ENCODE measurements around the gene KRTAP10-1.

The KRTAP10-1 gene

GRCh38 chr21:44539991-44540666 lies at the start of gene KRTAP10-1:
KRTAP10-1 (minus strand) TSS chr21:44540195; CDS start chr21:44540150, 45 bp downstream.
- Histone ChIP-seq H3K36me3 (ENCODE audit: low read length) (no peaks in the 10 kb centered on the region), H3K27ac (ENCODE audit: low read depth, low read length) (no peak within 1 kb of the TSS), H2AFZ (ENCODE audit: low read depth, low read length, severe bottlenecking) (no peak within 1 kb of the TSS), H4K20me1 (ENCODE audit: low read depth, low read length) (no peaks in the 10 kb centered on the region), H3K9ac (ENCODE audit: low read length) (no peak within 1 kb of the TSS), H3K9me3 (ENCODE audit: insufficient read depth, low read length) (0 out of 2 replicates have a peak, but pooled peaks cover 9% of the 10 kb centered on the region), H3K9me2 (replicated peaks; ENCODE audit: insufficient read depth, low read length) (no peaks in the 10 kb centered on the region), H3K4me2 (ENCODE audit: low read depth, low read length, poor library complexity, severe bottlenecking) (no peak within 1 kb of the TSS), H3K4me3 (ENCODE audit: insufficient read depth, low read length, poor library complexity, severe bottlenecking) (no peak within 1 kb of the TSS), H3K27me3 (ENCODE audit: low read length) (no peaks in the 10 kb centered on the region), H3F3A (ENCODE audit: insufficient read depth) (no peaks in the 10 kb centered on the region), H3K79me2 (ENCODE audit: insufficient read depth, low read length) (no peaks in the 10 kb centered on the region)
- no peak for TF ChIP-seq CTCF (IDR thresholded peaks at IDR 0.05; ENCODE audit: insufficient read depth, low read length, poor library complexity, severe bottlenecking)

GRCh38 chr21:44589094-44589493 lies 49.1 kb upstream of the KRTAP10-1 start:
- Histone ChIP-seq H3K4me2 (ENCODE audit: low read depth, low read length, poor library complexity, severe bottlenecking) (no peak overlapping the region), H2AFZ (ENCODE audit: low read depth, low read length, severe bottlenecking) (no peak overlapping the region), H3K79me2 (ENCODE audit: insufficient read depth, low read length) (no peaks in the 10 kb centered on the region), H3K9me2 (replicated peaks; ENCODE audit: insufficient read depth, low read length) (no peaks in the 10 kb centered on the region), H3K4me3 (ENCODE audit: insufficient read depth, low read length, poor library complexity, severe bottlenecking) (no peak overlapping the region), H3K36me3 (ENCODE audit: low read length) (no peaks in the 10 kb centered on the region), H4K20me1 (ENCODE audit: low read depth, low read length) (no peaks in the 10 kb centered on the region), H3K27ac (ENCODE audit: low read depth, low read length) (no peak overlapping the region), H3K9me3 (ENCODE audit: insufficient read depth, low read length) (no peaks in the 10 kb centered on the region), H3K27me3 (ENCODE audit: low read length) (no peaks in the 10 kb centered on the region), H3F3A (ENCODE audit: insufficient read depth) (no peaks in the 10 kb centered on the region), H3K9ac (ENCODE audit: low read length) (no peak overlapping the region)
- TF ChIP-seq EZH2phosphoT487 (conservative IDR thresholded peaks at IDR 0.05; ENCODE audit: low read length) (no peak), CTCF (IDR thresholded peaks at IDR 0.05; ENCODE audit: insufficient read depth, low read length, poor library complexity, severe bottlenecking) (no peak)

- no peaks in the 10 kb centered on the region for H3K27me3 ChIP-seq (ENCODE audit: low read length)
- H3K4me2 ChIP-seq (ENCODE audit: low read depth, low read length, poor library complexity, severe bottlenecking), result no peak overlapping the region
These were observed 45.9 kb upstream of the KRTAP10-1 start for GRCh38 chr21:44585892-44586291.

More at GRCh38 chr21:44585892-44586291, 45.9 kb upstream of the KRTAP10-1 start:
- Histone ChIP-seq H3K79me2 (ENCODE audit: insufficient read depth, low read length) (no peaks in the 10 kb centered on the region), H3K9me2 (replicated peaks; ENCODE audit: insufficient read depth, low read length) (no peaks in the 10 kb centered on the region), H3K9me3 (ENCODE audit: insufficient read depth, low read length) (peaks cover 10% of the 10 kb centered on the region; the same call in 1 of the 2 replicates), H4K20me1 (ENCODE audit: low read depth, low read length) (no peaks in the 10 kb centered on the region), H2AFZ (ENCODE audit: low read depth, low read length, severe bottlenecking) (no peak overlapping the region), H3K36me3 (ENCODE audit: low read length) (no peaks in the 10 kb centered on the region), H3K9ac (ENCODE audit: low read length) (no peak overlapping the region), H3K27ac (ENCODE audit: low read depth, low read length) (no peak overlapping the region), H3F3A (ENCODE audit: insufficient read depth) (no peaks in the 10 kb centered on the region), H3K4me3 (ENCODE audit: insufficient read depth, low read length, poor library complexity, severe bottlenecking) (no peak overlapping the region)
- TF ChIP-seq CTCF (IDR thresholded peaks at IDR 0.05; ENCODE audit: insufficient read depth, low read length, poor library complexity, severe bottlenecking), result no peak
- TF ChIP-seq EZH2phosphoT487 (conservative IDR thresholded peaks at IDR 0.05; ENCODE audit: low read length), result no peak

All from SU-DHL-6 (cell line).